ENCODE data around the gene ZSCAN29.

DNA sequence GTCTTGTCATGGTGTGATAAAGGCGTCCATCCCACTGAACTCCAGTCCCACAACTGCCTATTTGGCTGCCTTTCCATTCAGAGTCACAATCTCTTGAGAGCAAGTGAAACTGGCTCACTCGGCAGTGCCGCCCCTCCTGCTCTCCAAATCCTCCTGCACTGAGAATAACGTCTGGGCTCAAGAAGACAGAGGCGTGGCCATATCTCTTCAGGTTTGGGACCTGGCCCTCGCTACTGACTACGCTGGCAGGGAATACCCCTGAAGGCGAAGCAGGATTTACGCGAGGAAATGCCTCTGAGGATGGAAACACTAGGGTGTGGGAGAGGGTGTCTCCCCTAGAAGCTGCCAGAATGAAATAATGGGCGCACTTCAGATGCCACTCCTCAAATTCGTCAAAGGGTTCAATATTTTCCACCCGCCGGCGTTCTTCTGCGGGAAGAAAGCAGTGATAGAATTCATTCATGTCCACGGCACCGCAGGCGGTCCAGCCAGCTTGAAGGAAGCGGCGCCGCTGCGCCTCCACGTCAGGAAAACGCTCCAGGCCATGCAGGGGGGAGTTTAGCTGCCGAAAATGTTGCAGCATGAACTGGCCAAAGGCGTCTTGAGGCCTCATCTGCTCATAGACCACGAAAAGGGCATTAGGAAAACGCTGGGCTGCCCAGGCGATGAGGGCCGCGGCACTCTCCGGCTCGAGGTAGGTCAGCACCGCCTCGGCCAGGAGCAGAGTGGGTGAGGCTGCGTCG, 41.5 kb downstream of the ZSCAN29 start:
- TF ChIP-seq, protein P1, sequence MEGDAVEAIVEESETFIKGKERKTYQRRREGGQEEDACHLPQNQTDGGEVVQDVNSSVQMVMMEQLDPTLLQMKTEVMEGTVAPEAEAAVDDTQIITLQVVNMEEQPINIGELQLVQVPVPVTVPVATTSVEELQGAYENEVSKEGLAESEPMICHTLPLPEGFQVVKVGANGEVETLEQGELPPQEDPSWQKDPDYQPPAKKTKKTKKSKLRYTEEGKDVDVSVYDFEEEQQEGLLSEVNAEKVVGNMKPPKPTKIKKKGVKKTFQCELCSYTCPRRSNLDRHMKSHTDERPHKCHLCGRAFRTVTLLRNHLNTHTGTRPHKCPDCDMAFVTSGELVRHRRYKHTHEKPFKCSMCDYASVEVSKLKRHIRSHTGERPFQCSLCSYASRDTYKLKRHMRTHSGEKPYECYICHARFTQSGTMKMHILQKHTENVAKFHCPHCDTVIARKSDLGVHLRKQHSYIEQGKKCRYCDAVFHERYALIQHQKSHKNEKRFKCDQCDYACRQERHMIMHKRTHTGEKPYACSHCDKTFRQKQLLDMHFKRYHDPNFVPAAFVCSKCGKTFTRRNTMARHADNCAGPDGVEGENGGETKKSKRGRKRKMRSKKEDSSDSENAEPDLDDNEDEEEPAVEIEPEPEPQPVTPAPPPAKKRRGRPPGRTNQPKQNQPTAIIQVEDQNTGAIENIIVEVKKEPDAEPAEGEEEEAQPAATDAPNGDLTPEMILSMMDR (IDR thresholded peaks at IDR 0.05): no peak
- no peak for TF ChIP-seq POLR2AphosphoS5 (IDR thresholded peaks at IDR 0.05)
- TF ChIP-seq POLR2A (IDR thresholded peaks at IDR 0.05): no peak

All from prostate gland (tissue), 2 donors.